ENCODE data around the gene KLK7. TPM values are rescaled to one million over a fixed set of nuclear protein-coding genes. Genes with fewer than 3 reads are reported as not detected.
"Not testable (repeated sequence)": the region's sequence is repeated elsewhere in the genome, so short reads cannot be mapped to it uniquely, and the experiment has no call there.

Gene KLK7
- total RNA-seq, 1 donor from 2014 or later, result 0.41 TPM

DNA sequence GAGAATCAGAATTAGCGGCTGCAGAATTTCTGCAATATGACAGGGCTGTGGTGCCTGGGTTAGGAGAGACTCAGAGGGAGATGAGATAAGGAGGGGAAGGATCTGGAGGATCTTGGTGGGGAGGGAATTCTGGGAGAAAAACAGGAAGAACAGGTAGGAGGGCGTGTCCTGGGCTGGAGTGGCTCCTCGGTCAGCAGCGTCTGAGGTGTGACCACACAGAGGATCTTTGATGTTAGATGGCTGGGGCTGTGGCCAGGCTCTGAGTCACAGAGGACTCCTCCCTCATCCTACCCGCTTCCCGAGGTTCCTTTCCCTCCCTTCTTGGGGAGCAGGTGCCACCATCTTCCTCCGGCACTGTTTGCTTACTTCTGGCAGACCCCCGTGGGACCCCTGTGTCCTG lies 8.0 kb downstream of the KLK7 start:
- no peak for TF ChIP-seq CTCF (IDR thresholded peaks at IDR 0.05)
- ATAC-seq (peak; percentile 75), DNase-seq (no peak)
- peaks cover 11% of the 10 kb centered on the region for H3K27me3 ChIP-seq
- no peaks in the 10 kb centered on the region for H3K36me3 ChIP-seq
- no peaks in the 10 kb centered on the region for H3K9me3 ChIP-seq
- no peaks in the 10 kb centered on the region for H3K4me1 ChIP-seq
- H3K27ac ChIP-seq, result no peak overlapping the region
- H3K4me3 ChIP-seq, result no peak overlapping the region
- intact Hi-C loops (cut with DNase I), result no loop called here

- peaks cover 20% of the 10 kb centered on the region for H3K27me3 ChIP-seq
- no peak for TF ChIP-seq CTCF (IDR thresholded peaks at IDR 0.05)
These were observed 8.8 kb downstream of the KLK7 start for GRCh38 chr19:50974702-50975556.

GRCh38 chr19:50972795-50973376 lies 10.8 kb downstream of the KLK7 start:
- intact Hi-C loops (cut with DNase I), result no loop called here
- peaks cover 17% of the 10 kb centered on the region for H3K27me3 ChIP-seq
- ATAC-seq (no peak), DNase-seq (no peak)
- H3K27ac ChIP-seq, result no peak overlapping the region
- no peaks in the 10 kb centered on the region for H3K9me3 ChIP-seq
- no peaks in the 10 kb centered on the region for H3K36me3 ChIP-seq
- no peak overlapping the region for H3K4me3 ChIP-seq
- TF ChIP-seq CTCF (IDR thresholded peaks at IDR 0.05), result no peak
- no peaks in the 10 kb centered on the region for H3K4me1 ChIP-seq

More at GRCh38 chr19:50974702-50975556, 8.8 kb downstream of the KLK7 start:
- ATAC-seq (no peak), DNase-seq (no peak)
- no peak overlapping the region for H3K4me3 ChIP-seq
- no peaks in the 10 kb centered on the region for H3K36me3 ChIP-seq
- no peaks in the 10 kb centered on the region for H3K9me3 ChIP-seq
- H3K27ac ChIP-seq, result no peak overlapping the region
- intact Hi-C loops (cut with DNase I), result no loop called here
- no peaks in the 10 kb centered on the region for H3K4me1 ChIP-seq

- H3K27ac ChIP-seq; intact Hi-C loops (cut with DNase I); DNase-seq; H3K9me3 ChIP-seq; H3K4me1 ChIP-seq; H3K4me3 ChIP-seq; H3K36me3 ChIP-seq; ATAC-seq: not testable (repeated sequence)
- peaks cover 17% of the 10 kb centered on the region for H3K27me3 ChIP-seq
These were observed 13.9 kb downstream of the KLK7 start for GRCh38 chr19:50969810-50970209.

DNA sequence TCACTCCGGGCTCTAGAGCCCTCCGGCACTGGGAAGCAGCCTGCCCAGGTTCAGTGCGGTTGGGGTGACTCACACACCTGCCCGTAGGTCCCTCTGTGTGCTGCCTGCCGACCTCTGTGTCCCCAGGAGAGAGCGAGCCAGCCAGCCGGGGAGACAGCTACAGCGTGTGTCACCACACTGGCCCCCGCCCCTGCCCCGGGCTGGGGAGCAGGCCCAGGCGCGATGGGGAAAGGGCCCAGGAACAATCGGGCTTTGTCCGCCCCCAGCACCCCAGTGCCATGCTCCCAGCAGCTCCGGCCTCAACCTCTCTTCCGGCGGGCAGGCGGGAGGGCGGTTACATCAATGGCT lies 14.3 kb downstream of the KLK7 start, which contains the start of gene KLK6:
KLK6 (minus strand) TSS at position 179 of the 348 bp plus-strand sequence. CDS start 1,487 bp downstream, outside the sequence.
- intact Hi-C loops (cut with DNase I), result no loop called here
- peaks cover 17% of the 10 kb centered on the region for H3K27me3 ChIP-seq
- no peak for TF ChIP-seq CTCF (IDR thresholded peaks at IDR 0.05)
- H3K4me3 ChIP-seq, result no peak within 1 kb of the TSS
- no peak within 1 kb of the TSS for H3K27ac ChIP-seq
- DNase-seq, result no peak
- H3K4me1 ChIP-seq, result no peaks in the 10 kb centered on the region
- no peaks in the 10 kb centered on the region for H3K36me3 ChIP-seq
- H3K9me3 ChIP-seq, result no peaks in the 10 kb centered on the region
- peak; percentile 8 for ATAC-seq

- intact Hi-C loops (cut with DNase I), result no loop called here
- H3K27me3 ChIP-seq, result peaks cover 17% of the 10 kb centered on the region
- no peak for TF ChIP-seq CTCF (IDR thresholded peaks at IDR 0.05)
- DNase-seq (no peak), ATAC-seq (no peak)
- no peaks in the 10 kb centered on the region for H3K9me3 ChIP-seq
- H3K27ac ChIP-seq, result no peak overlapping the region
- H3K4me1 ChIP-seq, result no peaks in the 10 kb centered on the region
- no peak overlapping the region for H3K4me3 ChIP-seq
- no peaks in the 10 kb centered on the region for H3K36me3 ChIP-seq
These were observed 14.9 kb downstream of the KLK7 start for GRCh38 chr19:50968716-50969412.

All from upper lobe of right lung (tissue), 1 donor.